GM19025 (cell line): Measurements from ENCODE around the gene CIAPIN1.

Experiments used
- ATAC-seq: cut with Tn5 transposase; IDR thresholded peaks from one replicate; pipeline ENCODE4 v1.9.1; 2021; ENCODE audit warnings: mild to moderate bottlenecking, low read depth, moderate library complexity; ENCODE audit not compliant: unreplicated experiment

The CIAPIN1 gene

DNA sequence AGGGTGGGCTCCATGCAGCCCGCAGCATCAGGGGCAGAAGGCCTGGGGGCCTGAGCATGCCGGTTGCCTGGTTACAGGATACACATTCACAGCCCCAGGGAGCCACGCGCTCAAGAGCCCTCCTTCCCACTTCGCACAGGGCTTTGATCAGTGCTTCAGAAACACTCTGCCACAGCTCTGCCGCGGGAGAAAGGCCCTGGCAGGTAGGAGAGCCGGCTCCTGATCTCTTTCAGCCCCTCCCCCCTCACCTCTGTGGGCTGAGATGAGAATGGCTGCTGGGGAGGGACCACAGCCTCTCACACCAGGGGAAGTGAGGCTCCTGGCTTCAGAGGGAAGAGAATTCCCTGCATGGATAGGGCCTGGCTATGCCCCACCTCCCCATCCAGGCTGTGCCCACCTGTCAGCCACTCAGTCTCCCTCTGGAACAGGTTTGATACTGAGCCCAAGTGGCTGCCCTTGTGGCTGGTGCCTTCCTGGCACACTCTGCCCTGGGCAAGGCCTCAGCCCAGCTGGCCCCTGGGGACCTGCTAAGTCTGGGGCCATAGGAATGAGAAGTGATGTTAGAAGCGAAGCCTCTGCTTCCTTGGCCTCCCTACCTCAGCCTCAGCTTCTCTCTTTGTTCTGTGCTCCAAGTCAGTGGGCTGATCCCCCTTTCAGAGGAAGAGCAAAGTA is 30.5 kb upstream of the CIAPIN1 start:
- no peak for ATAC-seq

GRCh38 chr16:57476546-57477410 is 29.6 kb upstream of the CIAPIN1 start:
- no peak for ATAC-seq

DNA sequence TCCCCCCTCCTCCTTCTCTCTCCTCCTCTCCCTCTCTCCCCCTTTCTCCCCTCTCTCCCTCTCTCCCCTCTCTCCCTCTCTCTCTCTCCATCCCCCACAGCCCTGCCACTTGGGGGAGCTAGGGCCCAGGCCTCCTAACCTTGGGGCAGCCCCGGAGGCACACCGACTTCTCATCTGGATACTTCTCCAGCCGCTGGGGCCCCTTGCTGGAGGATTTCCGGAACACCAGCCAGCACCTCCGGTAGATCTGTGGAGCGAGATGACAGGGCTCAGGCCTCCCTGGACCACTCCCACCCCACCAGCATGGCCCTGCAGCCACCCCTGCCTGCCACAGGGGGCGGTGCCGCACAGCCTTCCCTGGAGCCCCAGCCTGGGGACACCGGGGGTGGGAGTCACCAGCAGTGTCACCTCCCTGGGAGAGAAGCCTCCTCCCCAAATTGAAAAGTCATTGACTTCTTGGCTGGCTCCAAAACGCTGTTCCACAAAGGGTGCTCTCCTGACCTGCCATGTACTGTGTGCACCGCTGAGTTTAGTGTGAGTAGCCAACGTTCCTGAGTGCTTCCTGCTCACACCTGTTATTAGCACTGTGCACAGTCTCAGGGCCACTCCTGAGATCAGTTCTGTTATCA is 28.6 kb upstream of the CIAPIN1 start:
- peak; percentile 91 for ATAC-seq

DNA sequence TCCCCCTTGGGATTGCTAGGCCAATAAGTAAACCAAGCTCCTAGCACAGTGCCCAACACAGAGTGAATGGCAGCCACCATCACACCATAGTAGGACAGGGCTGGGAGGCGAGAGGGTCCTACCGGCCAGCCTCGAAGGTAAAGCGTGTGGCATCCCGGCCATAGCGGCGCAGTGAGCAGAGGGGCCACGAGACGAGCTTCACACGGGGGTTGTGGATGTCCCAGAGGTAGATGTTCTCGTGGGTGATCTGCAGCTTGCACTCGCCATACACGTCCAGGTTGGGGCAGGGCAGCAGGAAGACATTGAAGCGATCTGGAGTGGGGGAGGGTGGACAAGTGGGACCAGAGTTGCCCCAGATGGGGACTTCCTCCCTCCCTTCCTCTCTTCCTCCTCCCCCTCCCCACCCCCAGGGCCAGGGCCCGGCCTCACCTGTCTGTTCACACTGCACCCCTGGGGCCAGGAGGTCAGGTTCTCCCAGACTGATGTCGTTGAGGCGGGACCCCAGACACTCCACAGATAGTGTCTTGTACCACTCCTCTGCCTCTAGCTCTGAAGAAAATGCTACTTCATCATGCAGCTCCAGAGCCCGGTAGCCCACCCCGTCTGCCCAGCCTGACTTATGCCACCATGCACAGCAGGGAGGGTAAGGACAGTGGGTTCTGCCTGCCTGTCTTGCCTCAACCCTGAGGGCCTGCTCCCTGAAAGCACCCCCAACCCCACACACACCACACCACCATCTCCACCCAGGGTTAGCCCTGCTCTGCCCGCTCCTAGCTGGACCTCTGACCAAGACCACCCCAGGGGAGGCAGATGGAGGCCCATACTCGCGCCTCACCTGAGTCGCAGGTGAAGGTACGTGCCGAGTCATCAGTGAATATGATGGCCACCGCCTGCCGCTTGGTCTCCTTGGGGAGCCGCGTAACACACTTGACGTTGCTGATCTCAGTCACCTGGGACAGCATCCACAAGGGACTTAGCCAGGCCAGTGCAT is 27.8 kb upstream of the CIAPIN1 start:
- ATAC-seq: no peak

GRCh38 chr16:57473906-57474305 is 26.7 kb upstream of the CIAPIN1 start:
- no peak for ATAC-seq

- ATAC-seq: no peak
These were observed 26.1 kb upstream of the CIAPIN1 start for GRCh38 chr16:57473176-57473840.

GRCh38 chr16:57472665-57473060 is 25.5 kb upstream of the CIAPIN1 start:
- ATAC-seq: no peak

DNA sequence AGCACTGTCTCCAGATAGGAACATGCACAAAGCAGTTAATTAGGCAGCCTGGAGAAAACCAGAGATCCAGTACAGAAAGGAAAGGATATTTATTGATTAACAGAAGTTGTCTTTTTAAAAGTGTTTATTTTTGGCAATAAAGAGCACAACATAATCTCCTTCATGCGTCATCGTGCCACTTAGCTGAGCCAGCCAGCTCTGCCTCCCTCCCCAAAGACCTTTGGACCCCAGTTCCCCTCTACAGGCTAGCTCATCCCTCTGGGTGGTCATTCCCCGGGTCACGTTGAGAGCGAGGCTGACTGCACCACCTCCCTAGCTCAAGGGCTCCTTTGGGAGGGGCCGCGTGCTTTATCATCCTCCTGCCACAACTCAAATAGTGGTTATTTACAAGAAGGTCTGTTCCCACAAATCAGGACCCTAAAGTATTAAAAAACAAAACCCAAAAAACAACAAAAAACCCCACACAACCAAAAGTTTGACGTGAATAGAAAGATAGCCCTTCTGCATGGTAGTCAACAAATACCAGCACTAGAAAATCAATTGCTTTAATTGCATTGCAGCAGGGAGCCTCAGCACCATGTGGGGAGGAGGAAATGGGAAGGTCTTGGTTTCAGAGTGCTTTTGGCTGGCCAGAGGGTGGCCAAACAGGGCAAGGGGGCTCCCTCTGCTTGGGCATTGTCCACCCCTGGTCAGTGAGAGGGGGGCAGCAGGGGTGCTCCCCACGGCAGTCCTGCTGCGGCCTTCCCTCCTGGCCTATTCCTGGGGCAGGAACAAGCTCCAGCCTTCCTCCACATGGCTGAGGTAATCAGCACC is 24.9 kb upstream of the CIAPIN1 start:
- no peak for ATAC-seq

- no peak for ATAC-seq
These were observed 24.0 kb upstream of the CIAPIN1 start for GRCh38 chr16:57471209-57471608.

GRCh38 chr16:57470711-57471110 is 23.5 kb upstream of the CIAPIN1 start:
- no peak for ATAC-seq

DNA sequence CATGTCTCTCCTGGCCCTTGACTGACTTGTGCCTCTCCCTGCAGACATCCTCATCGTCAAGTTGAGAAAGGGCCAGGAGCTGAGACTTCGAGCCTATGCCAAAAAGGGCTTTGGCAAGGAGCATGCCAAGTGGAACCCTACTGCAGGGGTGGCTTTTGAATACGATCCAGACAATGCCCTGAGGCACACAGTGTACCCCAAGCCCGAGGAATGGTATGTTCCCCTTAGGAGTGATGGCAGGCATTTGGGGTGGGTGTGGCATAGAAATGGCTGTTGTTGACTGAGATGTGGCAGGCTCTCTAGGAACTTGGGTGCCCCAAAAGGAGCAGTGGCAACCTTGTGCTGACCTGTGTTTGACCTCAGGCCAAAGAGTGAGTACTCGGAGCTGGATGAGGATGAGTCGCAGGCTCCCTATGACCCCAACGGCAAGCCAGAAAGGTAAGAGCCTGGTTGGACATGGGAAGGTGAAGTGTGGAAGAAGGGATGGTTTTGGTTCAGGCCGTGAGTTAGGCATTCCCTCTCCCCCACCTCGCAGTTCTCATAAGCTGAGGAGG is 22.8 kb upstream of the CIAPIN1 start:
- ATAC-seq: no peak

GRCh38 chr16:57469046-57469445 is 21.9 kb upstream of the CIAPIN1 start:
- ATAC-seq: no peak

GRCh38 chr16:57468346-57468745 is 21.2 kb upstream of the CIAPIN1 start:
- no peak for ATAC-seq

- ATAC-seq: no peak
These were observed 17.3 kb upstream of the CIAPIN1 start for GRCh38 chr16:57464523-57464922.

GRCh38 chr16:57462978-57463362 is 15.8 kb upstream of the CIAPIN1 start:
- ATAC-seq: no peak

GRCh38 chr16:57462209-57462977 is 15.2 kb upstream of the CIAPIN1 start, which contains the start of gene POLR2C:
POLR2C (plus strand) TSS chr16:57462679; CDS start chr16:57462725, 46 bp downstream.
- peak; percentile 94 for ATAC-seq

GRCh38 chr16:57452021-57452420 is 4.8 kb upstream of the CIAPIN1 start:
- no peak for ATAC-seq
